Measurements from ENCODE around the gene SRBD1. TPM values are rescaled to one million over a fixed set of nuclear protein-coding genes. Genes with fewer than 3 reads are reported as not detected.

The SRBD1 gene
- total and polyA plus RNA-seq, 2 of the 8 experiments (the other 6 are each of a cell fraction or from before 2014, with no cell fraction given) = 4.6 to 20.0 TPM

- no peak for TF ChIP-seq CHD7 (IDR thresholded peaks at IDR 0.05; ENCODE audit: insufficient replicate concordance, low read length)
- no peak for TF ChIP-seq POU5F1 (IDR thresholded peaks at IDR 0.05; ENCODE audit: low read depth, low read length)
- TF ChIP-seq EP300 (IDR thresholded peaks at IDR 0.05; ENCODE audit: borderline replicate concordance in 1 of 2, low read depth in 2 of 2, low read length in 2 of 2) = no peak
- TF ChIP-seq JUN (IDR thresholded peaks at IDR 0.05; ENCODE audit: low read depth, low read length) = no peak
- no peak for TF ChIP-seq HDAC6 (IDR thresholded peaks at IDR 0.05; ENCODE audit: low read depth, low read length)
Measured at GRCh38 chr2:45646289-45646688, 35.2 kb upstream of the SRBD1 start (continued).

All from H1 (cell line).